ENCODE results near the gene NRROS.

Gene NRROS

GRCh38 chr3:196656213-196656612 lies 16.7 kb downstream of the NRROS start:
- no peak for DNase-seq (ENCODE audit: low read depth)
- H3K4me3 ChIP-seq (ENCODE audit: low read length), result no peak overlapping the region
- TF ChIP-seq CTCF (conservative IDR thresholded peaks at IDR 0.05; ENCODE audit: low read length), result no peak

- no peak overlapping the region for H3K4me3 ChIP-seq (ENCODE audit: low read length)
- DNase-seq (ENCODE audit: low read depth), result no peak
- no peak for TF ChIP-seq CTCF (conservative IDR thresholded peaks at IDR 0.05; ENCODE audit: low read length)
Measured at GRCh38 chr3:196659901-196660351, 20.4 kb downstream of the NRROS start.

GRCh38 chr3:196660381-196661166 lies 21.1 kb downstream of the NRROS start:
- H3K4me3 ChIP-seq (ENCODE audit: low read length), result no peak overlapping the region
- DNase-seq (ENCODE audit: low read depth), result no peak
- no peak for TF ChIP-seq CTCF (conservative IDR thresholded peaks at IDR 0.05; ENCODE audit: low read length)

GRCh38 chr3:196661400-196661799 lies 21.9 kb downstream of the NRROS start:
- no peak for TF ChIP-seq CTCF (conservative IDR thresholded peaks at IDR 0.05; ENCODE audit: low read length)
- no peak overlapping the region for H3K4me3 ChIP-seq (ENCODE audit: low read length)
- no peak for DNase-seq (ENCODE audit: low read depth)

GRCh38 chr3:196662033-196662432 lies 22.5 kb downstream of the NRROS start:
- DNase-seq (ENCODE audit: low read depth), result no peak
- TF ChIP-seq CTCF (conservative IDR thresholded peaks at IDR 0.05; ENCODE audit: low read length), result no peak
- no peak overlapping the region for H3K4me3 ChIP-seq (ENCODE audit: low read length)

- H3K4me3 ChIP-seq (ENCODE audit: low read length), result no peak overlapping the region
- peak; percentile 57 for DNase-seq (ENCODE audit: low read depth)
- no peak for TF ChIP-seq CTCF (conservative IDR thresholded peaks at IDR 0.05; ENCODE audit: low read length)
Measured at GRCh38 chr3:196662711-196663571, 23.4 kb downstream of the NRROS start.
